A549 (cell line): ENCODE results near the gene SLC6A5. TPM values are rescaled to one million over a fixed set of nuclear protein-coding genes. Genes with fewer than 3 reads are reported as not detected.
"Not testable (repeated sequence)": the region's sequence is repeated elsewhere in the genome, so short reads cannot be mapped to it uniquely, and the experiment has no call there.

Experiments
- ATAC-seq, 2 experiments: fragments of 200-7000 bp in 1 of 2; fragments of >200 bp in 1 of 2; cut with Nextera tagmentation in 1 of 2; cut with Tn5 transposase in 1 of 2; 3 replicates each; pipeline versions ENCODE4 v1.8.0 to v1.9.1; 2018 to 2020; ENCODE audit warnings: mild to moderate bottlenecking in 1 of 2, moderate library complexity in 1 of 2
- CTCF ChIA-PET: fragments of 300-600 bp; sonication (Branson Sonifier 250); formaldehyde crosslinking; extraction: SDS; loops from one replicate; lab custom pipeline; 2021; ENCODE audit warnings: antibody characterized with exemption, inconsistent platforms; lab: Yijun Ruan, JAX
- POLR2A ChIA-PET: fragments of 350-600 bp; formaldehyde crosslinking; extraction: SDS; loops from one replicate; lab custom pipeline; 2021; ENCODE audit warnings: antibody characterized with exemption, inconsistent platforms; lab: Yijun Ruan, JAX
- DNase-seq, 2 experiments: peaks; one replicate each; pipeline versions ENCODE4 v3.0.0 to v3.0.0-alpha.2; 2011 to 2016; ENCODE audit warnings: low read depth in 1 of 2, low spot score in 1 of 2
- FAIRE-seq: peaks from 2 replicates; lab custom pipeline; 2011; peaks lifted over from hg19 to GRCh38; lab: Jason Lieb, UNC
- H3K27ac ChIP-seq, 2 experiments: fragments of >200 bp; sonication (Bioruptor Twin); formaldehyde crosslinking; 3 replicates each; pipeline ENCODE4 v1.5.1; 2016 to 2017
- H3K4me1 ChIP-seq: fragments of >200 bp; sonication (Bioruptor Twin); formaldehyde crosslinking; 3 replicates; pipeline ENCODE4 v1.6.1; 2016
- H3K4me2 ChIP-seq: fragments of >200 bp; sonication (Bioruptor Twin); formaldehyde crosslinking; 3 replicates; pipeline ENCODE4 v1.6.1; 2016
- H3K4me3 ChIP-seq: fragments of >200 bp; sonication (Bioruptor Twin); formaldehyde crosslinking; 3 replicates; pipeline ENCODE4 v1.5.1; 2016
- H3K9me3 ChIP-seq: fragments of >200 bp; sonication (Bioruptor Twin); formaldehyde crosslinking; 3 replicates; pipeline ENCODE4 v1.6.1; 2016
- CBX2 ChIP-seq: fragments of 200-600 bp; sonication (generic); IDR thresholded peaks from 2 replicates; pipeline ENCODE4 v1.6.1; 2016; ENCODE audit warnings: low read depth, mild to moderate bottlenecking, borderline replicate concordance
- CBX8 ChIP-seq: fragments of 200-600 bp; sonication (generic); IDR thresholded peaks from 2 replicates; pipeline ENCODE4 v1.6.1; 2016
- CHD2 ChIP-seq: fragments of 150-350 bp; IDR thresholded peaks from 2 replicates; pipeline ENCODE4 v1.6.1; 2014; ENCODE audit warnings: low read length; ENCODE audit not compliant: partially characterized antibody
- EHF ChIP-seq: fragments of 250-450 bp; sonication (Bioruptor Pico); IDR thresholded peaks from 2 replicates; pipeline ENCODE4 v1.5.0; 2020; ENCODE audit warnings: mild to moderate bottlenecking
- EHMT2 ChIP-seq: fragments of 200-600 bp; sonication (generic); IDR thresholded peaks from 2 replicates; pipeline ENCODE4 v1.6.1; 2016; ENCODE audit warnings: antibody characterized with exemption, low read depth, mild to moderate bottlenecking, moderate library complexity
- EP300 ChIP-seq, 2 experiments: fragments of >200 bp; sonication (Bioruptor Twin); formaldehyde crosslinking; IDR thresholded peaks; 2 replicates in 1 of 2; 3 replicates in 1 of 2; pipeline ENCODE4 v1.6.1; 2016 to 2017
- ESRRA ChIP-seq: fragments of 150-350 bp; IDR thresholded peaks from 2 replicates; pipeline ENCODE4 v1.6.1; 2014; ENCODE audit warnings: mild to moderate bottlenecking, low read length, borderline replicate concordance
- FOSL2 ChIP-seq, 2 experiments: fragments of 450-650 bp in 1 of 2; fragments of >200 bp in 1 of 2; sonication (Bioruptor Twin) in 1 of 2; formaldehyde crosslinking; IDR thresholded peaks; 2 replicates each; pipeline versions ENCODE4 v1.5.0 to v1.6.1; 2016 to 2020; ENCODE audit warnings: mild to moderate bottlenecking in 1 of 2, moderate library complexity in 1 of 2
- FOXS1 ChIP-seq: fragments of 250-450 bp; sonication (Bioruptor Pico); IDR thresholded peaks from 2 replicates; pipeline ENCODE4 v1.5.0; 2020; ENCODE audit warnings: mild to moderate bottlenecking, moderate library complexity
- HDAC2 ChIP-seq: fragments of 200-600 bp; sonication (generic); IDR thresholded peaks from 2 replicates; pipeline ENCODE4 v1.6.1; 2016
- JUNB ChIP-seq: fragments of >200 bp; sonication (Bioruptor Twin); formaldehyde crosslinking; IDR thresholded peaks from 2 replicates; pipeline ENCODE4 v1.6.1; 2016
- KDM1A ChIP-seq: fragments of 200-600 bp; sonication (generic); IDR thresholded peaks from 2 replicates; pipeline ENCODE4 v1.6.1; 2016; ENCODE audit warnings: low read depth, mild to moderate bottlenecking
- MAFK ChIP-seq: fragments of 450-650 bp; IDR thresholded peaks from 2 replicates; pipeline ENCODE4 v1.6.1; 2014; ENCODE audit not compliant: partially characterized antibody
- MAZ ChIP-seq: fragments of 150-350 bp; IDR thresholded peaks from 2 replicates; pipeline ENCODE4 v1.6.1; 2014; ENCODE audit warnings: antibody characterized with exemption, low read depth, low read length, borderline replicate concordance
- NFE2L2 ChIP-seq: fragments of 150-350 bp; conservative IDR thresholded peaks from 2 replicates; pipeline ENCODE4 v1.6.1; 2014; ENCODE audit warnings: low read length
- NR3C1 ChIP-seq: fragments of >200 bp; sonication (Bioruptor Twin); formaldehyde crosslinking; IDR thresholded peaks from 3 replicates; pipeline ENCODE4 v1.6.1; 2017
- POLR2A ChIP-seq: IDR thresholded peaks from 2 replicates; pipeline ENCODE4 v1.6.1; 2012; ENCODE audit warnings: mild to moderate bottlenecking, low read length
- POLR2AphosphoS2 ChIP-seq: conservative IDR thresholded peaks from 2 replicates; pipeline ENCODE4 v1.6.1; 2012; ENCODE audit warnings: low read length, improper control_type of control experiment, inconsistent platforms
- RCOR1 ChIP-seq: fragments of 150-350 bp; IDR thresholded peaks from 2 replicates; pipeline ENCODE4 v1.6.1; 2014; ENCODE audit warnings: antibody characterized with exemption, low read length, low read depth
- RFX5 ChIP-seq: fragments of 450-650 bp; IDR thresholded peaks from 2 replicates; pipeline ENCODE4 v1.7.1; 2014; ENCODE audit warnings: antibody characterized with exemption, mild to moderate bottlenecking, moderate library complexity
- SMC3 ChIP-seq: fragments of >200 bp; sonication (Bioruptor Twin); formaldehyde crosslinking; IDR thresholded peaks from 3 replicates; pipeline ENCODE4 v1.6.1; 2018; ENCODE audit warnings: inconsistent platforms
- ZC3H11A ChIP-seq: fragments of 450-650 bp; IDR thresholded peaks from 2 replicates; pipeline ENCODE4 v1.6.1; 2014; ENCODE audit warnings: antibody characterized with exemption, mild to moderate bottlenecking
- ZFP36 ChIP-seq: fragments of 450-650 bp; IDR thresholded peaks from 2 replicates; pipeline ENCODE4 v1.6.1; 2014; ENCODE audit warnings: borderline replicate concordance; ENCODE audit not compliant: partially characterized antibody
- ZSCAN20 ChIP-seq: fragments of 250-450 bp; sonication (Bioruptor Pico); IDR thresholded peaks from 2 replicates; pipeline ENCODE4 v1.8.0; 2022; ENCODE audit warnings: mild to moderate bottlenecking, moderate library complexity
- WGBS: methylation state at CpG from one replicate; pipeline ENCODE4 v1.1.6; 2017; ENCODE audit errors: missing lambda C conversion rate; 5-methylcytosine and 5-hydroxymethylcytosine counted together
- polyA plus RNA-seq, 4 experiments: library from polyadenylated mRNA; depleted of rRNA in 3 of 4; stranded (reverse); fragments of >200 nt; fragmentation: RNase III in 1 of 4; extraction: RNeasy Plus Mini Kit Qiagen cat#74134 plus additional on column Dnase treatment in 1 of 4; gene quantifications; 2 replicates in 3 of 4; 3 replicates in 1 of 4; pipeline ENCODE4 v1.2.3, GENCODE V29; 2011 to 2017
- TF ChIP-seq, protein P1 (sequence below): fragments of 250-450 bp; sonication (Bioruptor Pico); IDR thresholded peaks from 2 replicates; pipeline ENCODE4 v1.5.0; 2021; ENCODE audit warnings: mild to moderate bottlenecking, moderate library complexity, borderline replicate concordance
- TF ChIP-seq, protein P2 (sequence below): IDR thresholded peaks from 2 replicates; pipeline ENCODE4 v1.6.1; 2012
- TF ChIP-seq, protein P3 (sequence below): IDR thresholded peaks from 2 replicates; pipeline ENCODE4 v1.6.1; 2012; ENCODE audit warnings: low read depth, borderline replicate concordance
- TF ChIP-seq, protein P4 (sequence below): fragments of 200-600 bp; sonication (generic); IDR thresholded peaks from 2 replicates; pipeline ENCODE4 v1.6.1; 2016; ENCODE audit warnings: antibody characterized with exemption, mild to moderate bottlenecking, moderate library complexity
- TF ChIP-seq, protein P5 (sequence below): IDR thresholded peaks from 2 replicates; pipeline ENCODE4 v1.6.1; 2012

Gene SLC6A5
- polyA plus RNA-seq, 2 of the 4 experiments (the other 2 are of a cell fraction) = not detected

DNA sequence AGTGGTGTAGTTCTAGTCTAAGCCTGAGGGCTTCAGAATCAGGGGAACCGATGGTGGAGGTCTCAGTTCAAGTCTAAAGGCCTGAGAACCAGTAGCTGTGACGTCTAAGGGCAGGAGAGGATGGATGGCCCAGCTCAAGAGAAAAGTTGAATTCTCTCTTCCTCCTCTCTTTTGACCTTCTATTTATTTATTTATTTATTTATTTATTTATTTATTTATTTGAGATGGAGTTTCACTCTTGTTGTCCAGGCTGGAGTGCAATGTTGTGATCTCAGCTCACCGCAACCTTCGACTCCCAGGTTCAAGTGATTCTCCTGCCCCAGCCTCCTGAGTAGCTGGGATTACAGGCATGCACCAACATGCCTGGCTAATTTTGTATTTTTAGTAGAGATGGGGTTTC lies 19.7 kb upstream of the SLC6A5 start:
- H3K4me2 ChIP-seq, H3K4me1 ChIP-seq, FAIRE-seq, H3K27ac ChIP-seq, ATAC-seq, POLR2A ChIA-PET, H3K4me3 ChIP-seq, H3K9me3 ChIP-seq, DNase-seq: not testable (repeated sequence)
- whole genome bisulfite sequencing = 50% methylated on average over 4 of the region's 4 CpGs
- CTCF ChIA-PET = interaction anchor here (0.9 kb wide), 1 partner anchor 31 kb away, joined by 3 read pairs; no protein-coding TSS in a partner anchor
- peak; percentile 68 for TF ChIP-seq ZC3H11A

DNA sequence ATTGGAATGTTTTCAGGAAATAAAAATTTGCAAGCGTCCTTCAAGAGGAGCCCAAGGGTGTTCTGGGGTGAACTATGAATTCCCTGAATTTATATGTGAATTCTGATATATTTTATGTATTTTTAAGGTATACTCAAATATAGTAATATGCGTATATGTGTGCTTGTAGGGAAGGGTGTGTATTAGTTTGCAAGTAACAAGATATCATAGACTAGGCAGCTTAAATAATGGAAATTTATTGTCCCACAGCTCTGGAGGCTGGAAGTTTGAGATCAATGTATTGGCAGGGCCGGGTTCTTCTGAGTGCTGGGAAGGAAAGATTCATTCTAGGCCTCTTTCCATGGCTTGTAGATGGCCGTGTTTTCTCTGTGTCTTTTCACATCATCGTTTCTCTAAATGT lies 16.2 kb upstream of the SLC6A5 start:
- Histone ChIP-seq H3K9me3 (no peaks in the 10 kb centered on the region), H3K4me2 (no peak overlapping the region), H3K4me1 (no peaks in the 10 kb centered on the region), H3K27ac (no peak overlapping the region), H3K4me3 (no peak overlapping the region)
- ChIA-PET POLR2A (no interaction called here), CTCF (no interaction called here)
- ATAC-seq (no peak), FAIRE-seq (no peak), DNase-seq (no peak)
- TF ChIP-seq RCOR1 (no peak), POLR2A (no peak), POLR2AphosphoS2 (no peak), JUNB (no peak), EHF (CRISPR knock-in tag) (no peak), ZSCAN20 (CRISPR knock-in tag) (no peak), ESRRA (no peak), FOXS1 (CRISPR knock-in tag) (no peak), EHMT2 (no peak)
- TF ChIP-seq, protein P1, sequence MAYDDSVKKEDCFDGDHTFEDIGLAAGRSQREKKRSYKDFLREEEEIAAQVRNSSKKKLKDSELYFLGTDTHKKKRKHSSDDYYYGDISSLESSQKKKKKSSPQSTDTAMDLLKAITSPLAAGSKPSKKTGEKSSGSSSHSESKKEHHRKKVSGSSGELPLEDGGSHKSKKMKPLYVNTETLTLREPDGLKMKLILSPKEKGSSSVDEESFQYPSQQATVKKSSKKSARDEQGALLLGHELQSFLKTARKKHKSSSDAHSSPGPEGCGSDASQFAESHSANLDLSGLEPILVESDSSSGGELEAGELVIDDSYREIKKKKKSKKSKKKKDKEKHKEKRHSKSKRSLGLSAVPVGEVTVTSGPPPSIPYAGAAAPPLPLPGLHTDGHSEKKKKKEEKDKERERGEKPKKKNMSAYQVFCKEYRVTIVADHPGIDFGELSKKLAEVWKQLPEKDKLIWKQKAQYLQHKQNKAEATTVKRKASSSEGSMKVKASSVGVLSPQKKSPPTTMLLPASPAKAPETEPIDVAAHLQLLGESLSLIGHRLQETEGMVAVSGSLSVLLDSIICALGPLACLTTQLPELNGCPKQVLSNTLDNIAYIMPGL = no peak
- TF ChIP-seq, protein P2, sequence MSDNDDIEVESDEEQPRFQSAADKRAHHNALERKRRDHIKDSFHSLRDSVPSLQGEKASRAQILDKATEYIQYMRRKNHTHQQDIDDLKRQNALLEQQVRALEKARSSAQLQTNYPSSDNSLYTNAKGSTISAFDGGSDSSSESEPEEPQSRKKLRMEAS = no peak
- TF ChIP-seq, protein P3, sequence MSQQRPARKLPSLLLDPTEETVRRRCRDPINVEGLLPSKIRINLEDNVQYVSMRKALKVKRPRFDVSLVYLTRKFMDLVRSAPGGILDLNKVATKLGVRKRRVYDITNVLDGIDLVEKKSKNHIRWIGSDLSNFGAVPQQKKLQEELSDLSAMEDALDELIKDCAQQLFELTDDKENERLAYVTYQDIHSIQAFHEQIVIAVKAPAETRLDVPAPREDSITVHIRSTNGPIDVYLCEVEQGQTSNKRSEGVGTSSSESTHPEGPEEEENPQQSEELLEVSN = no peak
- TF ChIP-seq, protein P4, sequence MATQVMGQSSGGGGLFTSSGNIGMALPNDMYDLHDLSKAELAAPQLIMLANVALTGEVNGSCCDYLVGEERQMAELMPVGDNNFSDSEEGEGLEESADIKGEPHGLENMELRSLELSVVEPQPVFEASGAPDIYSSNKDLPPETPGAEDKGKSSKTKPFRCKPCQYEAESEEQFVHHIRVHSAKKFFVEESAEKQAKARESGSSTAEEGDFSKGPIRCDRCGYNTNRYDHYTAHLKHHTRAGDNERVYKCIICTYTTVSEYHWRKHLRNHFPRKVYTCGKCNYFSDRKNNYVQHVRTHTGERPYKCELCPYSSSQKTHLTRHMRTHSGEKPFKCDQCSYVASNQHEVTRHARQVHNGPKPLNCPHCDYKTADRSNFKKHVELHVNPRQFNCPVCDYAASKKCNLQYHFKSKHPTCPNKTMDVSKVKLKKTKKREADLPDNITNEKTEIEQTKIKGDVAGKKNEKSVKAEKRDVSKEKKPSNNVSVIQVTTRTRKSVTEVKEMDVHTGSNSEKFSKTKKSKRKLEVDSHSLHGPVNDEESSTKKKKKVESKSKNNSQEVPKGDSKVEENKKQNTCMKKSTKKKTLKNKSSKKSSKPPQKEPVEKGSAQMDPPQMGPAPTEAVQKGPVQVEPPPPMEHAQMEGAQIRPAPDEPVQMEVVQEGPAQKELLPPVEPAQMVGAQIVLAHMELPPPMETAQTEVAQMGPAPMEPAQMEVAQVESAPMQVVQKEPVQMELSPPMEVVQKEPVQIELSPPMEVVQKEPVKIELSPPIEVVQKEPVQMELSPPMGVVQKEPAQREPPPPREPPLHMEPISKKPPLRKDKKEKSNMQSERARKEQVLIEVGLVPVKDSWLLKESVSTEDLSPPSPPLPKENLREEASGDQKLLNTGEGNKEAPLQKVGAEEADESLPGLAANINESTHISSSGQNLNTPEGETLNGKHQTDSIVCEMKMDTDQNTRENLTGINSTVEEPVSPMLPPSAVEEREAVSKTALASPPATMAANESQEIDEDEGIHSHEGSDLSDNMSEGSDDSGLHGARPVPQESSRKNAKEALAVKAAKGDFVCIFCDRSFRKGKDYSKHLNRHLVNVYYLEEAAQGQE = no peak
- 22% methylated on average over 5 of the region's 5 CpGs for WGBS

DNA sequence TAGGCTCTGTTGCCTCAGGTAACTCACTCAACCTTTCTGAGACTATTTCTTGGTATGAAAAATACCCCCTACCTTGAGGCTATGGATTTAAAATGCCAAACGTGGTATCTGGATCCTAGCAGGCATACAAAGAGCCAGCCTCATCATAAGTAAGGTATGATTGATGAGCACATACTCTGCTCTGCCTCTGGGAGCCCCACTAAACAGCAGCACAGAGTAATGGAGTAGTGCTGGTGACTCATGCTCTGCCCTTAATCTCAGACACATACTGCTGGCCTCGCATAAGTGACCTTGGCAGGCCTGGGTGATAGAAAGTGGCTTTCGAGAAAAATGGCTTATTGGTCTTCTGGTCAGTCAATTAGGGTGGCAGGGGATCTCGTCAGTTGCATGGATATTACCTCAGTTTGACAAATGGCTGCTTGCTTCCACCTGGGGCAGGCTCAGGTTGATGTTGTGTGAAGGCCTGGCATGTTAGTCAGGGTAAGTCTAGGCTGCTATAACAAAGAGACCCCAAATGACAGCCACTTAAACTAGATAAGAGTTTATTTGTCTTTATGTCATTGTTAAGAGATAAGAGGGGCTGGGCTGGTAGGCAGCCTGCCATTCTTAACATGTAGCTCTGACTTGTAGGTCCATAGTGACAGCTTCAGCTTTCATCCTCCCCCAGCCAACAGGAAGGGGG lies 15.2 kb upstream of the SLC6A5 start:
- DNase-seq = peak in 1 of 2 experiments; percentile 8
- peak; percentile 58 to 74; a peak in 4 of 6 replicates for ATAC-seq
- CTCF ChIA-PET = no interaction called here
- H3K9me3 ChIP-seq = no peaks in the 10 kb centered on the region
- H3K4me2 ChIP-seq = no peak overlapping the region
- WGBS = 21% methylated on average over 3 of the region's 4 CpGs
- H3K27ac ChIP-seq = no peak overlapping the region
- H3K4me3 ChIP-seq = no peak overlapping the region
- no peaks in the 10 kb centered on the region for H3K4me1 ChIP-seq
- POLR2A ChIA-PET = no interaction called here
- no peak for FAIRE-seq
- TF ChIP-seq MAZ (no peak), MAFK (no peak), EP300 (IDR thresholded peaks at IDR 0.05) (no peak), EHF (CRISPR knock-in tag) (no peak), HDAC2 (no peak), KDM1A (no peak), ESRRA (no peak), CBX8 (no peak), FOSL2 (IDR thresholded peaks at IDR 0.05) (no peak), FOSL2 (CRISPR knock-in tag; IDR thresholded peaks at IDR 0.05) (no peak), CBX2 (no peak), NR3C1 (no peak), CHD2 (no peak), NFE2L2 (no peak), SMC3 (no peak), RFX5 (no peak), ZFP36 (no peak)
- TF ChIP-seq, protein P5, sequence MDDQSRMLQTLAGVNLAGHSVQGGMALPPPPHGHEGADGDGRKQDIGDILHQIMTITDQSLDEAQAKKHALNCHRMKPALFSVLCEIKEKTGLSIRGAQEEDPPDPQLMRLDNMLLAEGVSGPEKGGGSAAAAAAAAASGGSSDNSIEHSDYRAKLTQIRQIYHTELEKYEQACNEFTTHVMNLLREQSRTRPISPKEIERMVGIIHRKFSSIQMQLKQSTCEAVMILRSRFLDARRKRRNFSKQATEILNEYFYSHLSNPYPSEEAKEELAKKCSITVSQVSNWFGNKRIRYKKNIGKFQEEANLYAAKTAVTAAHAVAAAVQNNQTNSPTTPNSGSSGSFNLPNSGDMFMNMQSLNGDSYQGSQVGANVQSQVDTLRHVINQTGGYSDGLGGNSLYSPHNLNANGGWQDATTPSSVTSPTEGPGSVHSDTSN = no peak
